DMS53 (cell line): ENCODE results near the gene YY1.
"Not testable (repeated sequence)": the region's sequence is repeated elsewhere in the genome, so short reads cannot be mapped to it uniquely, and the experiment has no call there.

ENCODE experiments used
- DNase-seq: peaks from one replicate; lab custom pipeline; 2025; lab: John Stamatoyannopoulos, UW

Gene YY1

DNA sequence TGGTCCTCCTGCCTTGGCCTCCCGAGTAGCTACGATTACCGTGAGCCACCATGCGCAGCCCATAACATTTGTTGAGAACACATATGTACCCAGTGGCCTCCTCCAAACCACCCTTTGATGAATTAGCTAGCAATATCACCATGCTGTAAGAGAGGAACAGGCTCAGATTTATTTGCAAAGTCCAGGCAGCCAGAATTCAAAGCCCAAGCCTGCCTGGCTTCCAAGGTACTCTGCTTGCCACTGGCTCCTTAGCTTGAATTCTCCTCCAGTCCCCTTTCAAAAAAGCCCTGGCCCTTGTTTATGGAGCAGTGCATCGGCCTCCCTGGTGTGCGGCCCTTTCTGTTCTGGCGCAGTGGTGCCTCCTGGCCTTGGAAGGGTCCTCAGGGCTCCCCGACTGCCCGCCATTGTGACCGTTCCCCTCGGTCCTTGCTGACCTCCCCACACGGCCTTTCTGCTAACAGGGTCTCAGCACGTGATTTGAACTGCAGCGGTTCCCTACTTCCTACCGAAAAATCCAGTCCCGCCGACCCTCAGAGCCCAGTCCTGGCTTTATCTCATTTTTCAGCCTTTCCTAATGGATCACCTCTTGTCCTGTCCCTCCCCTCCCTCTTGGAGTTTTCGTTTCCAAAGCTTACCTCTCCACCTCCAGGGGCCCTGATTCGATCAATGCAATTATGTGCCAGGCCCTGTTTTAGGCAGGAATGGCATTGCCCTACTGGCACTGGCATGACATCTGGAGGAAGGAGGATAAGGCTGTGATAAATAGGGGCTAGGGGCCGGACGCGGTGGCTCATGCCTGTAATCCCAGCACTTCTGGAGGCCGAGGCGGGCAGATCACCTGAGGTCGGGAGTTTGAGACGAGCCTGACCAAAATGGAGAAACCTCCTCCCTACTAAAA lies 45.3 kb downstream of the YY1 start:
- peak; percentile 17 for DNase-seq

DNA sequence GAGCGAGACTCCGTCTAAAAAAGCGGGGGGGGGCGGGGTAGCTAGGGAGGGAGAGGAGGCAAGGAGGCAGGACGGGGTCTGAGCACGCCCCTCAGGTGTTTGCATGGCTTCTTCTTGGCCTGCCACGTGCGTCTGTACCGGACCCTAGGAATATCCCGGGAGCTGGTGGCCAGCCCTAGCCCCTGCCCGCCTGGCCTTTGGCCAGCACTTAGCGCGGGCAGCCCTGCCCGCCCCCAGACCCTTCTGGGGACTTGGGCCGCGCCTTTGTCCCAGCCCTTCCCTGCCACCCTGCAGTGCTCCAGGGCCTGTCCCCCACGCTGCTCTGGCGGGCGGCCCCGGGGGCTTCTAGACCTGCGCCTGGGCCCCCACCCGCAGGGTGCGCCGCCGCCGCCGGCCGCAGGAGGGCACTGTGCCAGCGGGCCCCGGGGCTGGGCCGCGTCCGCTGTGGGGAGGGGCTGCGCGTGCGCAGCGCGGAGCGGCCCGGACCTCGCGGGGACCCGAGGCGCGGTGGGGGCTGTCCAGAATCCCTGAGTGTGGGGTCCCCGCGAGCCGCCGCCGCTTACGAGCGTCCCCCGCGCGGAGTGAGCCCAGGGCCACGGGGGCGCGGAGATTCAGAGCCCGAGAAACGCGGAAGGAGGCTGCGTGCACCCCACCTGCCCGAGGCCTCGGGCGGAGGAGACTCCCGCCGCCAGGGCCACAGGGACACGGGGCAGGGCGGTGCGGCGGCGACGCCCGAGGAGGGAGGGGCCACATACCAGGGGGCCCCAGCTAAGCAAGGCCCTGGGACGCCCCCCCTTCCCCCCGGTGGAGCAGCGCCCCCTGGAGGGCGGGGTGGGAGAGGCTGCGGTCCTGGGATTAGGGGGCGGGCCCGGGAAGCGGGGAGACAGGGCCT lies 46.3 kb downstream of the YY1 start:
- DNase-seq: peak; percentile 74

DNA sequence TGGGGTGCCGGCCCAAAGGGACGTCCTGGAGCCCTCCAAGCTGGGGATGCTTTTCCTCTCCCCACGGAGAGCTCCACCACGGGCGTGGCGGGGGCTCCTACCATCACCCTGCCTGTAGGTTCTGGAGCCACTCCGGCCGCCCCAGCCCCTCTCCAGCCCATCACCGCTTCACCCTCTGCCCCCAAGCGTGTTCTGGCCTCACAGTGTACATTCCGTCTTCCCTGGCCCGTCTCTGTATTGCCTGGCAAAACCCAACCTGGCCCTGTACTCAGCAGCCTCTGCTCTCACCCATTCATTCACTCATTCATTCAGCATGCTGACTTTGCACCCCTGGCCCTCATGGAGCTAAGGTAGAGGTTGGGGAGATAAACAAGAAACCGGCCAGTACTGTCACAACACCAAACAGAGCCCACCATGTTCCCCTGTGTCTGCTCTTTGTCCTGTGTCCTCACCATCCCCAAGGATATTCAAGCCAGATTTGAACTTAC lies 47.0 kb downstream of the YY1 start:
- DNase-seq: no peak

DNA sequence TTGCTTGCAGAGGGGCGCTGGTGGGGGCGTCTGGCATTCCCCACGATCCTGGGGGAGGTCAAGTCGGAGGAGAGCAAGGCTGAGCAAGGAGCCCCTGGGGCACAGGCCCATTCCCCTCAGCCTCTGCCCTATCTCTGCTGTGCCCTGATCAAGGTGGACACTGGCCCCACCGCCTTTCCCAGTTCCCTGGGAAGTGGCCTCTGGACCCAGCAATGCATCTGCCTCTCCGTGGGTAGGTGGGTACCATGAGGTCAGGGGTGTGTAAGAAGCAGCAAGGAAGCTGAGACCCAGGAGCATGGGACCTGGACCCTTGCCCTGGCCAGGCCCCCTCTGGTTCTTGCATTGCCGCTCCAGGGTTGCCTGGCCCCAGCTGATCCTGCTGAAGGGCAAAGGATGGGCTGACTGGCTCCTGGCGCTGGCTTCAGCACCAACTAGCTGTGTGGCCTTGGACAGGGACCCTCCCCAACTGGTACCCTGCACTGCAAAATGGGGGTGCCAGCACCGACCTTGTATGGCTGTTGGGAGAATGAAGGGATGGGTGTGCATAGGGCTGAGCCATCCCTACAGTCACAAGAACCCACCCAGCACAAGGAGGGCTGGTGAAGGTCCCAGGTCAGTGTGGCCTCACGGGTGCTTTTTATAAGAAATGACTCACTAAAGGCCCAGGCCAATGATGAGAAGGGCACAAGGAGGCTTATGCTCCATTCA lies 47.7 kb downstream of the YY1 start:
- DNase-seq: no peak

DNA sequence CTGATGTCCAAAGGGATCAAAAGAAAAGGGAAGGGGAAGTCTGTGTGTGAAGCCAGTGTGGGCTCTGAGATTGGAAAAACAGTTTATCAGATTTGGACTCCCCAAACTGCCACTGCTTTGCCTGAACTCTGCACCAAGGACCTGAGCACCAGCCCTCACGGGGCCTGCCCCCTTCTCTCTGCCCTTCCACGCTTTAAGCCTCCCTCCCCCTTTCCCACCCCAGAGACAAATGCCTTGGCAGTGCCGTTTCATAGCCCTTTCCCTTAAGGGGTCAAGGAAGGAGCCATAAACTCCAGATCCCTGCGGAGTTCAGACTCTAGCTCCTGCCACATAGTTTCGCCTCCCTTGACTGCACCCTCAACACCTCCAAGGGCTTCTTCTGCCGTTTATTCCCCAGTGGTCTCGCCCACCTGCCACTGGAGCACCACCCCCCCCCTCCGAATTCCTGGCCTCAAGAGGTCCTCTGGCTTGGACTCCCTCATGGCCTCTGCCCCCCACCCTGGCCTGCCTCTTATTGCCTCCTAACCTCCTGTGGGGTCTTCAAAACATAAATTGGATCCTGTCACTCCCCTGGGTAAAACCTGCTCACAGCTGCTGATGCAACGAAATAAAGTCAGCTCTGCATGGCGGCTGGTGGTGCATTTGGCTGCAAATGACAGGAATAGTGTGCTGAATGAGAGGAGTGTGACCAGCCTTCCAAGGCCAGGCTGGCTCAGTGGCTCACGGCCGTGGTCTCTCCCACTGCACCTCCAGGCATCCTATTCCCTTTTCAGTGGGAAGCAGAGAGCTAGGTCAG lies 48.5 kb downstream of the YY1 start:
- DNase-seq: no peak

DNA sequence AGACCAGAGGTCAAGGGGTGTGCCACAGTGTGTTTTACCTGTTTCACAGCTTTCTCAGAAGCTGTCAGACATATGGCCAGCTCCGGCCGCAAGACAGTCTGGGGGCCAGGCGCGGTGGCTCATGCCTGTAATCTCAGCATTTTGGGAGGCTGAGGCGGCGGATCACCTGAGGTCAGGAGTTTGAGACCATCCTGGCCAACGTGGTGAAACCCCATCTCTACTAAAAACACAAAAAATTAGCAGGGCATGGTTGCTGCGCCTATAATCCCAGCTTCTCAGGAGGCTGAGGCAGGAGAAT lies 49.0 kb downstream of the YY1 start:
- DNase-seq: not testable (repeated sequence)

DNA sequence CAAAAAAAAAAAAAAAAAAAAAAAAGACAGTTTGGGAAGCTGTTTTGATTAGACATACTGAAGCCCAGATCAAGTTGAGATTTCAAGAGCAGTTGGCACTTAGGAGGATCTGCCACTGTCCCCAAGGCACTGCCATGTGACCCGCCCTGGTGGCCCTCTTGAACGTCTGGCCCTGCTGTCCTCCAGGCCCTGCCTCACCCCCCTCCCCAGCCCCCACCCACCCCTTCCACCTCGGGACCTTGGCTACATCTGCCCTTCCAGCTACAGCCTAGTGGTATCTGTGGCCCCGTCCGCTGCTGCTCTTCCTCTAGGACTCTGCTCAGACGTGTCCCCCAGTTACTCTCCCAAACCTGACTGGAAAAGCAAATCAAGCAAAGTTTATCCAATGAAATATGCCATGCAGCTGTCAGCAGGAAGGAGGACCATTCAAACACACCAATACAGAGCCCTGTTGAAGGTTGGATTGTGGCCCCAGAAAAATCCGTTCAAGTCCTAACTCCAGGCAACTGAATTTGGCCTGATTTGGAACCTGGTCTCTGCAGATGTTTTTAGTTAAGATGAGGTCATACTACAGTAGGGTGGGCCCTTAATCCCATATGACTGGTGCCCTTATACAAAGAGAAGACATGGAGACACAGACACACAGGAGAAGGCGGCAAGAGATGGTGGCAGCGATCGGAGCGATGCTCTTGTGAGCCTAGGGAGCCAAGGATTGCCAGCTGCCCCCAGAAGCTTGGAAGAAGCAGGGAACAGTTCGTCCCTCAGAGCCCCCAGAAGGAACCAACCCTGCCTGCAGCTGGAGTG lies 49.6 kb downstream of the YY1 start:
- DNase-seq: no peak

DNA sequence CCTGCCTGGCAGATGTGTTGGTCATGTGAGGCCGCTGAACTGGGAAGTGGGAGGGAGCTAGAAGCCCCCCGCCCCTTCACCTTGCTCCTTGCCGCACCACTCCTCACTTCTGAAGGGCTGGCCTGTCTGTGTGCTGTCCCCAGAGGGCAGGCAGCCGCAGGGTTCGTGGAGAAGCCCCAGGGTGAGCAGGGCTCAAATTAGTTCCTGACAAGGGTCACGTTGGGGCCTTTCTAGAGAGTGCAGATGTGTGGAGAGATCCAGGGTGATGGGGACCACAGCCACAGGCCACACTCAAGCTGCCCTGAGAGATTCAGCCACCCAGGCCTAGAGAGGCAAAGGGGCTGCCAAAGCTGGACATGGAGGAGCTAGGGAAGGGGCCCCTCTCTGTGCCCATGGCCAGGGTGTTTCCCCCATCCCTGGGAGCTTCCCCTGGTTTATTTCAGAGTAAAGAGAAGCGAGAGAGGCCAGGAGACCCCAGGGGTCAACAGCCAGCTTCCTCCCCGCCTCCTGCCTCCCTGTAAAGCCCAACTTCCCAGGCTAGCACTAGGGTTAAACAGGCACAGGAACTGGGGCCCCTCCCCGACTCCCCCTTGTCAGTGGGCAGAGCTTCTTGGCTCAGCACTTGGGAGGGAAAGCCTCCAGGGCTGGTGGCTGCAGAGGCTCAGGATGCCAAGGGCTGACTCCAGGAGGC lies 51.1 kb downstream of the YY1 start:
- no peak for DNase-seq

DNA sequence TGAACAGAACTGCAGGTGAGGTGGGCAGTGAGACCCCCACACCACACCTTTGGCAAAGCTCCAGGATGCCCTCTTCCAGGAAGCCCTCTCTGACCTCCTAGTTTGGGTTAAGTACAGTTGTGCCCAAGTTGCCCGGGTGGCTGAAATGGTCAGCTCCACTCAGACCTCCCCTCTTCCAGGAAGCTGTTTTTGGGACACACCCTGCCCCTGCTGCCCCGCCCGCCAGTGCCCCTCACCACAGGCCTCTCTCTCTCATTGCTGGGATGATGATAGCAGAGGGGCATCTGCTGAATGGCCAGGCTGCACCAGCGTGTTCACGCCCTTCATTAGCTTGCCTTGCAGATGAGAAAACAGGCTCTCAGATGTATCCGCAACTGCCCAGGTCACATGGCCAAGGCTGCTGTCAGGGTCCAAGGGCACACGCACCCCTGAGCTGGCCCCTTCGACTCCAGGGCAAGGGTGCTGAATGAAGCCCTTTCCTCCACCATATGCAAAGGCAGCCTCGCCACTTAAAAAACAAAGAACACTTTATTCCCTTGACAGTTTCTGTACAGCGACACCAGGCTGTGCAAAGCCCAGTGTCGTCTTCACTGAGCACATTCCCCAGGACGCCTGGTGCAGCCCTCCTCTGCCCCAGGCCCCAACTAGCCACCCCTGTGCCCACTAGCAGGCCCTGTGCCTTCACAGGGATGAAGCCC lies 51.8 kb downstream of the YY1 start:
- no peak for DNase-seq

DNA sequence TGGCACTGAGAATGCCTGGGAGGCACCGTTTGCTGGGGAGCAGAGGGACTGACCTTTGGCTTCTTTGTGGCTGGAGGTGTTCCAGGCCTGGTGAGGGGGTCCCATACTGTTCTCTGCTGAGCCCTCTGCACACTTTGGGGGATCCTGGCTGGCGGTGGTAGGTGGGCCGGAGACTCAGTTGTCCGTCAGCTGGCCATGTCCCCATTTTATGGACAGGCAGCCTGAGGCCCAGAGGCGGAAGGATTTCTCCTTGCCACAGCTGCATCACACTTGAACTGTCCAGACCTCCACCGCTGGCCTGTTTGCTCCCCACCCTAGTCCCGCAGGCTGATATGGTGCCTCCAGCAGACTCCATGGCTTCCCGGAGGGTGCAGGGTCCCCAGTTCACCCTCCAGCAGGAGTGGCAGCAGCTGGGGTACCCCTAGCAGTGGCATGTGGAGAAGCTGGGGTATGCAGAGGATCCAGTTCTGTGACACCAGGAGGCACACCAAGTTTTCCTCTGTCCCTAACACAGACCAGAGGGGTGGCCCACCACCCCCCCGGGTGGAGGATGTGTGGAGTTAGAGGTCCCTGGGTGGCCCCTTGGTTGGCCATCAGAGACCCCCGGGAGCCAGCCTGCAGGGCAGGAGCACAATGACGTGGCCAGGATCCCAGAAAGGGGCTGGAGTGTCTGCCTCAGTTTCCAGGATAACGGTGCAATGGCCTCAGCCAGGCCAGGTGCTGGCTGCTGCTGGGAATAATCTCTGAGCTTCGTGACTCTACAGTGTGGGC lies 52.5 kb downstream of the YY1 start:
- DNase-seq: no peak

DNA sequence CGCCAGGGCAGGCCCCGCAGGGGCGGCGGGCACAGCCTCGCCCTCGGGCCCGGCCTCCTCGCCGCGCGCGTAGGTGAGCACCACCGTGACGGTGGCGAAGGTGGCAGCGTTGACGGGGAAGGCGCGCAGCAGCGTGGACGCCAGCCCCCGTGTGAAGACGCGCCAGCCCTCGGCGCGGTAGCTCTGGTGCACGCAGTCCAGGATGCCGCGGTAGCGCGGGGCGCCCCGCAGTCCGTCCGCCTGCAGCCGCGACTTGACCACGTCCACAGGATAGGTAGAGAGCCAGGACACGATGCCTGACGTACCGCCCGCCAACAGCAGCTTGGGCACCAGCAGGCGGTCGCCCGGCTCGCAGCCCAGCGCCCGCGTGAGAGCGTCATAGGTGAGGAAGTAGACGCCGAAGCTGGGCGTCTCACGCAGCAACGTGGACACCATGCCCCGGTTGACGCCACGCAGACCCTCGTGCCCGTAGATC lies 53.4 kb downstream of the YY1 start:
- DNase-seq: no peak

DNA sequence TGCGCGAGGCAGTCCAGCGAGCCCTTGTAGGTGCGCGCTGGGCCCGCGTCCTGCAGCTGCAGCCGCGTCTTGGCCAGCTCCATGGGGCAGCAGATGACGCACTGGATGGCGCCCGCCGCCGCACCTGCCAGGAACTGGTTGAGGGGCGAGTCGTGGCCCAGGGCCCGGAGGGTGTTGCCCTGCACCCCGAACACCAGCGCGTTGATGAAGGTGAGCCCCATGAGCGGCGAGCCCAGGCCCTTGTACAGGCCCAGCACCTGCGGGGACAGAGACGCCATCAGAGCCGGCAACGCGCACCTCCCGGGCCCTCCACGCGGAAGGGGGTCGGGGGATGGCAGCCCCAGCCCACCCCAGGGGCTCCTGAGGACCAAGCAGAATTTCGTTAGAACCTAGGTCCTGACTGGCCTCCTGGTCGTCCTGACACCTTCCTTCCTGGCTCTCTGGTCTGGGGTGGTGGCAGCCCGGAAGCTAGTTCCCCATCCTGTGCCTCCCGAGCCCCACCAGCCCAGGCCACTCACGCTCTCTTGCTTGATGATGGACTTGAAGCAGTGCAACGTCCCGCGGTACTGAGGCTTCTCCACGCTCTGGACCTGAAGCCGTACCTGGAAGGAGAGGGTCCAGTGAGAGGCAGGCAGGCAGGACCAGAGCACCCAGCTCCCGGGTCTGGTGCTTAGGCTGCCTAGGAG lies 54.0 kb downstream of the YY1 start:
- no peak for DNase-seq

DNA sequence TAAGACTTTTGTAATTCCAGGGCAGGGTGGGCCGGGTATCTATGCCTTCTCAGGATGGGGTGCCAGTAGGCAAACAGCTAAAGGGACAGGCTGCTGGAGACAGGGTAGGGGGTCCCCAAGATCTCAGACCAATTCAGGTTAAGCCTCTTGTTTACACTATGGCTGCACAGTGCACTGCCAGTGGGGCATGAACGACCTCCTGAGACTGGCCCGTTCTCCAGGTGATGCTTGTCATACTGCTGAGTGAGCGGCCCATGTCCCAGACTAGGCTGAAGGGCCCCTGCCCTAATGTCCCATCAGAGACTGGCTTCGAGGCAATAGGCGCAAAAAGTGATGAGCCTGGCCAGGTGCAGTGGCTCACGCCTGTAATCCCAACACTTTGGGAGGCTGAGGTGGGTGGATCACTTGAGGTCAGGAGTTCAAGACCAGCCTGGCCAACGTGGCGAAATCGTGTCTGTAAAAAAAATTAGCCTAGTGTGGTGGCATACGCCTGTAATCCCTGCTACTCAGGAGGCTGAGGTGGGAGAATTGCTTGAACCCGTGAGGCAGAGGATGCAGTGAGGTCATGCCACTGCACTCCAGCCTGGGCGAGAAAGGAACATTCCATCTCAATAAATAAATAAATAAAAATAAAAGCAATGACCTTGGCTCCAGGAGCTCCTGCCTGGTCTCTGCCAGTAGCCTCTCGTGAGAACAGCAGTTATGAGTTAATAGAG lies 54.7 kb downstream of the YY1 start:
- no peak for DNase-seq

DNA sequence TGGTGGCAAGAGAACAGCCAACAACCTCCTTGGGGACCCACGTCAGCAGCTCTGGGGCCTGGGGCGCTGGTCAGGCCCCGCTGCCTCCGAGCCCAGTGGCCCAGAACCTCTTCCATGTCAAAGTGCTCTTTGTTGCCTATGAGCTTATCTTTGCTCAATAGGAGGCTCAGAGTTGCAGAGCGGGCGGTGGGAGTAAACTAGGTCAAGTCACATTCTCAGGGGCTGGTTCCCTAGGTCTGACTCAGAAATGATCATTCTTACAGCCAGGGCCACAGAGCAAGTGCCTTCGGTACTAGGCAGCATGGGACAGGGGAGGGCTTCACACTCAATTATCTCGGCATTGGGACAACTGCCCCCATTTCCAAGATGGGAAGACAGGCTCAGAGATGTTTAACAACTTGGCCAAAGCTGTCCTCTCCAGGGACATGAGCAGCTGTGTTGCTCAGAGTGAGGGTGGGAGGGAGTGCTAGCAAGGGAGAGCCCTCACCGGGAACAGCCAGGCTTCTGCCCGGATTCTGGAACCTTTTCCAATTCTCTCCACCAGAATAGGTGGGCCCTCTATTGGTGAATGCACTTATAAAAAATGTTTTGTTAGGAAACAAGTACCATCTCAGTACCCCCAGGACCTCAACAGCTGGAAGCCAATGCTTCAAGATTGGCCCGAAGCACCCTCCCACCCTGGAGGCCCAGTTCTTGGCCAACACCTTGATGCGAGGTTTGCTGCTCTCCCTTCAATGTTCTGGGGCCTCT lies 55.4 kb downstream of the YY1 start:
- DNase-seq: no peak

DNA sequence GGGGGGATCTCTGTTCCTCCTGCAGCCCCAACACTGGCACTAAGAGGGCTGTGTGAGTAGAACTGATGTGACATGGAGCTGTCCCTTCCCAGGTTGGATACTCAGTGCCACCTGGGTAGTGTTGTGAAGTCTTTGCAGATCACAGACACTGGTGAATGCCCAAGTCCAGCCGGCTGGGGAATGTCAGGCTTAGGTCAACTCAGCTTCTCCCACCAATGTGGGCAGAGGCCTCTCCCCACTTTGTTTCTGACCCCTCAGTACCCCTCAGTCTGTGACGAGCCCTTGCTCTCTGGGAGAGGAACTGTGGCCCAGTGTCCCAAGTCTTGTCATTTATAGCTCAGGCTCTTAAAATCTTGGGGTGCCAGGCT lies 56.0 kb downstream of the YY1 start:
- no peak for DNase-seq

DNA sequence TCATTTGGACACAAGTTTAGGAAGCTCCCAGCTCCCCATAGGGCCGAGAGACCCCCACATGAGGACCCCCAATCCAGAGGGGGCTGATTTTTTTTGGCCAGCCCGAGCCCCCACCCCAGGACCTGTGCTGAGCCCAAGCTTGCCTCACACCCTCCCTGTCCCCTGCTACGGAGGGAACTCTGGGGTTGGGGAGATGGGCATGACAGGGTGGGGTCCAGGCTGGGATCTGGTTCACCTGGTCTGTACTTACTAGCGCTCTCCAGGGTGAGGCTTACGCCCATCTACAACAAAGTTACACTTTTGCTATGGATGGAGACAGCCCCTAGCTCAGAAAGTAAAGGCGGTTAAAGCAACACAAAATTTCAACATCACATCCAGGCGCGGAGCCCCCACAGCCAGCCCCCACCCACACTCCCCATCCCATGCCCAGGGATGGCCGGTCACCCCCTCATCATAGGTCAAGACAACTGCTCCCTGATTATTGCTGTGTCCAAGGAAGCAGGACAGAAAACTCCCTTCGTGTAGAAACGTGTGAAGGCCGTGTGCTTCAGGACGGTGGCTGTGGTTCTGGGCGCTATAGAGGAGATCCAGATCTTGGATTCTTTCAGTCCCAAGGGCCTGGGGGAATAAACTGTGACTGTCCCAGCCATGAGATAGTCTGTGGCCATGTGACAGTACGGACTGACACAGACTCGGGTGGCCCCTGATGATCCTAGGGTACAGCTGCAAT lies 56.6 kb downstream of the YY1 start:
- DNase-seq: no peak
